ENCODE results near the gene CEMIP. TPM values are rescaled to one million over a fixed set of nuclear protein-coding genes. Genes with fewer than 3 reads are reported as not detected.

Gene CEMIP
- total and polyA plus RNA-seq, 10 of the 15 experiments (the other 5 are each of a cell fraction or from before 2014, with no cell fraction given), result 0.01 to 0.44 (median 0.16) TPM; not detected in 6

DNA sequence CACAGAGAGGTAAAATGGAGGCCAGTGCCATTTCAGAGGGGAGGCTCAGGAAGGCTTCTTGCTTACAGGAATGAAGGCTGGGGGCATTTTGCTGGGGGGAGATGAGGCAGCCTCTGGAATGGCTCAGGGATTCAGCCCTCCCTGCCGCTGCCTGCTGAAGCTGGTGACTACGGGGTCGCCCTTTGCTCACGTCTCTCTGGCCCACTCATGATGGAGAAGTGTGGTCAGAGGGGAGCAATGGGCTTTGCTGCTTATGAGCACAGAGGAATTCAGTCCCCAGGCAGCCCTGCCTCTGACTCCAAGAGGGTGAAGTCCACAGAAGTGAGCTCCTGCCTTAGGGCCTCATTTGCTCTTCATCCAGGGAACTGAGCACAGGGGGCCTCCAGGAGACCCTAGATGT lies 170.6 kb downstream of the CEMIP start (continued):
- TF ChIP-seq, protein P1, sequence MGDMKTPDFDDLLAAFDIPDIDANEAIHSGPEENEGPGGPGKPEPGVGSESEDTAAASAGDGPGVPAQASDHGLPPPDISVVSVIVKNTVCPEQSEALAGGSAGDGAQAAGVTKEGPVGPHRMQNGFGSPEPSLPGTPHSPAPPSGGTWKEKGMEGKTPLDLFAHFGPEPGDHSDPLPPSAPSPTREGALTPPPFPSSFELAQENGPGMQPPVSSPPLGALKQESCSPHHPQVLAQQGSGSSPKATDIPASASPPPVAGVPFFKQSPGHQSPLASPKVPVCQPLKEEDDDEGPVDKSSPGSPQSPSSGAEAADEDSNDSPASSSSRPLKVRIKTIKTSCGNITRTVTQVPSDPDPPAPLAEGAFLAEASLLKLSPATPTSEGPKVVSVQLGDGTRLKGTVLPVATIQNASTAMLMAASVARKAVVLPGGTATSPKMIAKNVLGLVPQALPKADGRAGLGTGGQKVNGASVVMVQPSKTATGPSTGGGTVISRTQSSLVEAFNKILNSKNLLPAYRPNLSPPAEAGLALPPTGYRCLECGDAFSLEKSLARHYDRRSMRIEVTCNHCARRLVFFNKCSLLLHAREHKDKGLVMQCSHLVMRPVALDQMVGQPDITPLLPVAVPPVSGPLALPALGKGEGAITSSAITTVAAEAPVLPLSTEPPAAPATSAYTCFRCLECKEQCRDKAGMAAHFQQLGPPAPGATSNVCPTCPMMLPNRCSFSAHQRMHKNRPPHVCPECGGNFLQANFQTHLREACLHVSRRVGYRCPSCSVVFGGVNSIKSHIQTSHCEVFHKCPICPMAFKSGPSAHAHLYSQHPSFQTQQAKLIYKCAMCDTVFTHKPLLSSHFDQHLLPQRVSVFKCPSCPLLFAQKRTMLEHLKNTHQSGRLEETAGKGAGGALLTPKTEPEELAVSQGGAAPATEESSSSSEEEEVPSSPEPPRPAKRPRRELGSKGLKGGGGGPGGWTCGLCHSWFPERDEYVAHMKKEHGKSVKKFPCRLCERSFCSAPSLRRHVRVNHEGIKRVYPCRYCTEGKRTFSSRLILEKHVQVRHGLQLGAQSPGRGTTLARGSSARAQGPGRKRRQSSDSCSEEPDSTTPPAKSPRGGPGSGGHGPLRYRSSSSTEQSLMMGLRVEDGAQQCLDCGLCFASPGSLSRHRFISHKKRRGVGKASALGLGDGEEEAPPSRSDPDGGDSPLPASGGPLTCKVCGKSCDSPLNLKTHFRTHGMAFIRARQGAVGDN (IDR thresholded peaks at IDR 0.05), result no peak
- TF ChIP-seq RELA (IDR thresholded peaks at IDR 0.05; ENCODE audit: borderline replicate concordance, partially characterized antibody) (no peak), POLR2AphosphoS5 (IDR thresholded peaks at IDR 0.05; ENCODE audit: low read length) (no peak), NFIC (IDR thresholded peaks at IDR 0.05; ENCODE audit: low read depth, low read length) (no peak), LARP7 (IDR thresholded peaks at IDR 0.05) (no peak), HDGF (IDR thresholded peaks at IDR 0.05) (no peak), CHD1 (IDR thresholded peaks at IDR 0.05; ENCODE audit: low read depth, low read length) (no peak), FOXK2 (IDR thresholded peaks at IDR 0.05) (no peak)
- TF ChIP-seq, protein P2, sequence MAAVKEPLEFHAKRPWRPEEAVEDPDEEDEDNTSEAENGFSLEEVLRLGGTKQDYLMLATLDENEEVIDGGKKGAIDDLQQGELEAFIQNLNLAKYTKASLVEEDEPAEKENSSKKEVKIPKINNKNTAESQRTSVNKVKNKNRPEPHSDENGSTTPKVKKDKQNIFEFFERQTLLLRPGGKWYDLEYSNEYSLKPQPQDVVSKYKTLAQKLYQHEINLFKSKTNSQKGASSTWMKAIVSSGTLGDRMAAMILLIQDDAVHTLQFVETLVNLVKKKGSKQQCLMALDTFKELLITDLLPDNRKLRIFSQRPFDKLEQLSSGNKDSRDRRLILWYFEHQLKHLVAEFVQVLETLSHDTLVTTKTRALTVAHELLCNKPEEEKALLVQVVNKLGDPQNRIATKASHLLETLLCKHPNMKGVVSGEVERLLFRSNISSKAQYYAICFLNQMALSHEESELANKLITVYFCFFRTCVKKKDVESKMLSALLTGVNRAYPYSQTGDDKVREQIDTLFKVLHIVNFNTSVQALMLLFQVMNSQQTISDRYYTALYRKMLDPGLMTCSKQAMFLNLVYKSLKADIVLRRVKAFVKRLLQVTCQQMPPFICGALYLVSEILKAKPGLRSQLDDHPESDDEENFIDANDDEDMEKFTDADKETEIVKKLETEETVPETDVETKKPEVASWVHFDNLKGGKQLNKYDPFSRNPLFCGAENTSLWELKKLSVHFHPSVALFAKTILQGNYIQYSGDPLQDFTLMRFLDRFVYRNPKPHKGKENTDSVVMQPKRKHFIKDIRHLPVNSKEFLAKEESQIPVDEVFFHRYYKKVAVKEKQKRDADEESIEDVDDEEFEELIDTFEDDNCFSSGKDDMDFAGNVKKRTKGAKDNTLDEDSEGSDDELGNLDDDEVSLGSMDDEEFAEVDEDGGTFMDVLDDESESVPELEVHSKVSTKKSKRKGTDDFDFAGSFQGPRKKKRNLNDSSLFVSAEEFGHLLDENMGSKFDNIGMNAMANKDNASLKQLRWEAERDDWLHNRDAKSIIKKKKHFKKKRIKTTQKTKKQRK (IDR thresholded peaks at IDR 0.05; ENCODE audit: low read depth, low read length), result no peak

All from GM12878 (cell line).